Daoy (cell line): ENCODE data around the gene TMEM203. TPM values are rescaled to one million over a fixed set of nuclear protein-coding genes. Genes with fewer than 3 reads are reported as not detected.

Source experiments
- DNase-seq: peaks from one replicate; pipeline ENCODE4 v3.0.0-alpha.2; 2015; ENCODE audit warnings: low read depth
- total RNA-seq: library from RNA; depleted of rRNA; stranded (reverse); fragments of >200 nt; shearing (Covaris generic); gene quantifications from 2 replicates; pipeline ENCODE4 v1.2.3, GENCODE V29; 2014

Gene TMEM203
- total RNA-seq, 1 experiment from 2014 or later = 62.3 TPM

GRCh38 chr9:137219757-137220316, 14.4 kb upstream of the TMEM203 start:
- DNase-seq = no peak

- DNase-seq = peak; percentile 87
Observed at GRCh38 chr9:137218754-137219271, 13.4 kb upstream of the TMEM203 start.

GRCh38 chr9:137218212-137218753, 12.8 kb upstream of the TMEM203 start:
- DNase-seq = no peak

GRCh38 chr9:137217276-137218211, 12.1 kb upstream of the TMEM203 start:
- no peak for DNase-seq

- no peak for DNase-seq
Observed at GRCh38 chr9:137216188-137216965, 10.9 kb upstream of the TMEM203 start.

GRCh38 chr9:137215196-137215986, 9.9 kb upstream of the TMEM203 start:
- DNase-seq = no peak

- DNase-seq = no peak
Observed at GRCh38 chr9:137214620-137215019, 9.2 kb upstream of the TMEM203 start.

- DNase-seq = no peak
Observed at GRCh38 chr9:137213160-137214060, 8.0 kb upstream of the TMEM203 start.

- no peak for DNase-seq
Observed at GRCh38 chr9:137212520-137212919, 7.1 kb upstream of the TMEM203 start.

- DNase-seq = no peak
Observed at GRCh38 chr9:137211532-137211931, 6.1 kb upstream of the TMEM203 start.

GRCh38 chr9:137206602-137207001, 1.2 kb upstream of the TMEM203 start:
- no peak for DNase-seq

- no peak for DNase-seq
Observed at GRCh38 chr9:137204731-137205125, 720 bp downstream of the TMEM203 start.

GRCh38 chr9:137202966-137203365, 2.5 kb downstream of the TMEM203 start:
- no peak for DNase-seq

- DNase-seq = no peak
Observed at GRCh38 chr9:137201205-137201868, 4.1 kb downstream of the TMEM203 start.

GRCh38 chr9:137200311-137201204, 4.9 kb downstream of the TMEM203 start, which contains the start of gene TPRN:
TPRN (minus strand) TSS chr9:137200741; CDS start chr9:137200711, 30 bp downstream.
- DNase-seq = peak; percentile 100

- no peak for DNase-seq
Observed at GRCh38 chr9:137199411-137200121, 5.9 kb downstream of the TMEM203 start.

- DNase-seq = no peak
Observed at GRCh38 chr9:137198902-137199283, 6.6 kb downstream of the TMEM203 start.
